Liver (tissue), 2 donors: ENCODE results near the gene PDE4C.

Experiments used
- YY1 ChIP-seq: IDR thresholded peaks from 2 replicates; pipeline ENCODE4 v1.6.1; 2016; ENCODE audit warnings: antibody characterized with exemption, mild to moderate bottlenecking
- TF ChIP-seq, protein P1 (sequence below): fragments of 150-350 bp; IDR thresholded peaks from 2 replicates; pipeline ENCODE4 v1.5.1; 2017; ENCODE audit warnings: improper control_type of control experiment, low read depth, low read length; ENCODE audit not compliant: missing input control
- donor health status: healthy.

DNA sequence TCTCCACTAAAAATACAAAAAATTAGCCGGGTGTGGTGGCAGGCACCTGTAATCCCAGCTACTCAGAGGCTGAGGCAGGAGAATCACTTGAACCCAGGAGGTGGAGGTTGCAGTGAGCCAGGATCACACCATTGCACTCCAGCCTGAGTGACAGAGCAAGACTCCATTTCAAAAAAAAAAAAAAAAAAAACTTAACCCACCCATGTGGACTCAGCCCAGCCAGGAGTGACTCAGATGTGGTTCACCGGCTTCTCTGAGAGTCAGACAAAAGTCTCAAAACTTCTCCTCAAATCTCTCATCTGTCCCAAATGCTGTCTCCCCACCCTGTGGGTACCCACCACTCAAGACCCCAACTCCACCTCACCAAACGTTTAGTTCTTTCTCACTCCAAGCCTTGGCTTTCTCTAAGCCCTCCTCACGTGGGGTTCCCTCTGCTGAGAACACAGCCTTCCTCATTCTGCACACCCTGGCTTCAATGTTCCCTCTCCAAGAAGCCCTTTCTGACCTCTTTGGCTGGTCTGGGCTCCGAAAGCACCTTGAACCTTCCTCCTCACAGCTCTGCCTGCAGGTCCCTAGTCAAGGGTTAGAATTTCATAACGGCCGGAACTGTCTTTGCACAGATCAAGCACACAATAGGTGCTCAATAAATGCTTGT is 11.3 kb downstream of the PDE4C start:
- TF ChIP-seq, protein P1, sequence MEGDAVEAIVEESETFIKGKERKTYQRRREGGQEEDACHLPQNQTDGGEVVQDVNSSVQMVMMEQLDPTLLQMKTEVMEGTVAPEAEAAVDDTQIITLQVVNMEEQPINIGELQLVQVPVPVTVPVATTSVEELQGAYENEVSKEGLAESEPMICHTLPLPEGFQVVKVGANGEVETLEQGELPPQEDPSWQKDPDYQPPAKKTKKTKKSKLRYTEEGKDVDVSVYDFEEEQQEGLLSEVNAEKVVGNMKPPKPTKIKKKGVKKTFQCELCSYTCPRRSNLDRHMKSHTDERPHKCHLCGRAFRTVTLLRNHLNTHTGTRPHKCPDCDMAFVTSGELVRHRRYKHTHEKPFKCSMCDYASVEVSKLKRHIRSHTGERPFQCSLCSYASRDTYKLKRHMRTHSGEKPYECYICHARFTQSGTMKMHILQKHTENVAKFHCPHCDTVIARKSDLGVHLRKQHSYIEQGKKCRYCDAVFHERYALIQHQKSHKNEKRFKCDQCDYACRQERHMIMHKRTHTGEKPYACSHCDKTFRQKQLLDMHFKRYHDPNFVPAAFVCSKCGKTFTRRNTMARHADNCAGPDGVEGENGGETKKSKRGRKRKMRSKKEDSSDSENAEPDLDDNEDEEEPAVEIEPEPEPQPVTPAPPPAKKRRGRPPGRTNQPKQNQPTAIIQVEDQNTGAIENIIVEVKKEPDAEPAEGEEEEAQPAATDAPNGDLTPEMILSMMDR, result no peak
- no peak for TF ChIP-seq YY1
